Esophagus squamous epithelium (tissue), 5 donors: ENCODE data around the gene KCNE4. TPM values are rescaled to one million over a fixed set of nuclear protein-coding genes. Genes with fewer than 3 reads are reported as not detected.

Experiments used
- DNase-seq: peaks from one replicate; lab custom pipeline; 2025; lab: John Stamatoyannopoulos, UW
- H3K27ac ChIP-seq, 4 donors: fragments of 200-600 bp; sonication (generic); one replicate each; pipeline ENCODE4 v1.5.1; 2016 to 2019; ENCODE audit warnings: mild to moderate bottlenecking in 1 of 4
- H3K27me3 ChIP-seq, 4 donors: fragments of 200-600 bp; sonication (generic); 1 replicate in 3 of 4; 2 replicates in 1 of 4; pipeline versions ENCODE4 v1.5.1 to v1.6.0; 2017 to 2021; ENCODE audit warnings: antibody characterized with exemption in 1 of 4
- H3K36me3 ChIP-seq, 3 donors: fragments of 200-600 bp; sonication (generic); one replicate each; pipeline ENCODE4 v1.5.1; 2016 to 2019
- H3K4me1 ChIP-seq, 3 donors: fragments of 200-600 bp; sonication (generic); one replicate each; pipeline ENCODE4 v1.5.1; 2017 to 2019
- H3K4me3 ChIP-seq, 4 donors: fragments of 200-600 bp; sonication (generic); 1 replicate in 3 of 4; 2 replicates in 1 of 4; pipeline ENCODE4 v1.5.1; 2016 to 2019; ENCODE audit warnings: mild to moderate bottlenecking in 2 of 4, moderate library complexity in 1 of 4
- H3K9me3 ChIP-seq, 3 donors: fragments of 200-600 bp; sonication (generic); one replicate each; pipeline ENCODE4 v1.5.1; 2016 to 2019
- CTCF ChIP-seq, 6 experiments: fragments of 450-650 bp in 4 of 6; fragments of 200-600 bp in 2 of 6; sonication (generic) in 2 of 6; IDR thresholded peaks; one replicate each; pipeline ENCODE4 v1.5.1; 2016 to 2019; ENCODE audit warnings: antibody characterized with exemption in 6 of 6, mild to moderate bottlenecking in 4 of 6, moderate library complexity in 4 of 6
- POLR2A ChIP-seq, 4 donors: fragments of 450-650 bp; IDR thresholded peaks; one replicate each; pipeline ENCODE4 v1.6.1; 2017; ENCODE audit warnings: antibody characterized with exemption in 4 of 4, mild to moderate bottlenecking in 4 of 4, moderate library complexity in 3 of 4
- WGBS, 2 donors: methylation state at CpG; one replicate each; pipeline ENCODE4 v1.1.5; 2018; 5-methylcytosine and 5-hydroxymethylcytosine counted together
- intact Hi-C: fragments of 100-400 bp; cut with DNase I; formaldehyde crosslinking; loops from one replicate; pipeline ENCODE4 v1.15.0; 2022
- total RNA-seq, 4 donors: library from RNA; depleted of rRNA; stranded (reverse); fragments of >200 nt; gene quantifications; one replicate each; pipeline ENCODE4 v1.1.0, GENCODE V29; 2016
- donor health status: DM: yes; HTN: yes; CAD: no.

The KCNE4 gene
- total RNA-seq, 4 donors from 2014 or later, result 0.26 to 0.76 (median 0.35) TPM

DNA sequence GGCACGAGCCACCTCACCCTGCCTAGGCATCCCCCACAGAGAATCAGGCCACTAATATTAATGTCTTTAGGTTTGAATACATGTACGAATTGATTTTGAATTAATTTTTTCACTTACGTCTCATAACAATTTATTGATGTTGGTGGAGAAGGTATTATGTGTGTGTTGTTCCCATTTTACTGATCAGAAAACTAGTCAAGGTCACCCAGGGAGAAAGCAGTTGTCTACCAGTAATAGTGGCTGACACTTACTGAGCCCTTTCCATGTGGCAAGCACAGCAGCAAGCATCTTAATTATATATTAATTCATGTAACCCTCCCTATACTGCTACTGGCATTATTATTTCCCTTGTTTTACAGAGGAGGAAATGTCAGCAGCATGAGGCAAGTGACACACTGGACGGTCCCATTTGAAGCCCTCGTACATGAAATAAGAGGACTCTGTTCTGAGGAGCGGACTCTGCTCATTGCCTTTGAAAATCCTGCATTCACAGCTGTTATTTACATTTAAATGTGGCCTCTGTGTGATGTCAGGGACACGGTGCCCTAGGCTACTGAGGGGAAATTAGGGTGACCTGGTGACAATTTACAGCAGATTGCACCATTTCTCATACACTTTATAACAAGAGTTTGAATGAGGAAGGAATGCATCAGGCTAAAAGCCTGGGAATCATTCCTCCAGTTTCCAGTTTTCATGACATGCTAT, 30.9 kb upstream of the KCNE4 start:
- H3K9me3 ChIP-seq, result no peaks in the 10 kb centered on the region
- H3K4me1 ChIP-seq, result no peaks in the 10 kb centered on the region
- H3K27me3 ChIP-seq, result no peaks in the 10 kb centered on the region
- no peak for TF ChIP-seq CTCF (IDR thresholded peaks at IDR 0.05)
- no peak for TF ChIP-seq POLR2A (IDR thresholded peaks at IDR 0.05)
- H3K4me3 ChIP-seq, result no peak overlapping the region
- no peaks in the 10 kb centered on the region for H3K36me3 ChIP-seq
- intact Hi-C loops, result no loop called here
- 73 to 75% methylated on average over 7 of the region's 7 CpGs for WGBS, 2 donors
- DNase-seq, result no peak
- no peak overlapping the region for H3K27ac ChIP-seq

GRCh38 chr2:223026357-223027110, 25.5 kb upstream of the KCNE4 start:
- no peaks in the 10 kb centered on the region for H3K4me1 ChIP-seq
- no peaks in the 10 kb centered on the region for H3K36me3 ChIP-seq
- intact Hi-C loops, result no loop called here
- H3K9me3 ChIP-seq, result no peaks in the 10 kb centered on the region
- DNase-seq, result no peak
- no peaks in the 10 kb centered on the region for H3K27me3 ChIP-seq
- no peak overlapping the region for H3K27ac ChIP-seq
- TF ChIP-seq POLR2A (IDR thresholded peaks at IDR 0.05) (no peak), CTCF (IDR thresholded peaks at IDR 0.05) (no peak)
- WGBS, 2 donors, result 42 to 45% methylated on average over 5 of the region's 5 CpGs
- no peak overlapping the region for H3K4me3 ChIP-seq

DNA sequence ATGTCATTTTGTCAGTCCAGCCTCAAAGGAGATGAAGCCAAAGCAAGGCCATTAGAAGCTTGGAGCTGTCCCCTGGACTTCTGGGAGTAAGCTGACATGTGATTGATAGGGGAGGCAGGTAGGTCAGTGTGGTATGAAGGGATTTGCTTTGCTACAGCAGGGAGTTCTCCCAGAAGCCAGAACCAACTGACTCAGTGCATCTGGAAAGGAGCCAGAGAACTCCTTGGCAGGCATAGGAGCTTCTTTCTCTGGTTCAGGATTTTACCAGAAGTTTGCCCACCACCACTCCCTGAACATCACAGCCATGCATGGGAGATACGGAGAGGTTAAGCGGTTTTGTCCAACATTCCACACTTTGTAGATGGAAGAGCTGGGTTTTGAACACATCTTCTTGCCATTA, 24.5 kb upstream of the KCNE4 start:
- WGBS, 2 donors, result 87 to 89% methylated on average over 2 of the region's 2 CpGs
- no peak for DNase-seq
- TF ChIP-seq POLR2A (IDR thresholded peaks at IDR 0.05), result no peak

GRCh38 chr2:223029287-223029686, 22.7 kb upstream of the KCNE4 start:
- H3K36me3 ChIP-seq, result no peaks in the 10 kb centered on the region
- no peak overlapping the region for H3K4me3 ChIP-seq
- H3K9me3 ChIP-seq, result peaks cover 0 to 8% (median 0%) of the 10 kb centered on the region in 3 donors
- H3K4me1 ChIP-seq, result no peaks in the 10 kb centered on the region
- no peaks in the 10 kb centered on the region for H3K27me3 ChIP-seq
- no peak for DNase-seq
- no peak for TF ChIP-seq POLR2A (IDR thresholded peaks at IDR 0.05)
- no peak overlapping the region for H3K27ac ChIP-seq
- 30 to 54% methylated on average over 3 of the region's 3 CpGs for WGBS, 2 donors
- intact Hi-C loops, result no loop called here

More for the DNA sequence above, 24.5 kb upstream of the KCNE4 start:
- no peak overlapping the region for H3K27ac ChIP-seq
- intact Hi-C loops, result no loop called here
- no peaks in the 10 kb centered on the region for H3K27me3 ChIP-seq
- no peak overlapping the region for H3K4me3 ChIP-seq
- H3K9me3 ChIP-seq, result peaks cover 0 to 8% (median 0%) of the 10 kb centered on the region in 3 donors
- no peaks in the 10 kb centered on the region for H3K4me1 ChIP-seq
- H3K36me3 ChIP-seq, result no peaks in the 10 kb centered on the region

- WGBS, 2 donors, result 71 to 72% methylated on average over 6 to 8 of the region's 8 CpGs
- Histone ChIP-seq H3K9me3 (peaks cover 0 to 8% (median 0%) of the 10 kb centered on the region in 3 donors), H3K27me3 (no peaks in the 10 kb centered on the region), H3K36me3 (no peaks in the 10 kb centered on the region), H3K4me3 (no peak overlapping the region), H3K4me1 (no peaks in the 10 kb centered on the region), H3K27ac (no peak overlapping the region)
- TF ChIP-seq POLR2A (IDR thresholded peaks at IDR 0.05), result no peak
- TF ChIP-seq CTCF (IDR thresholded peaks at IDR 0.05), result no peak
- intact Hi-C loops, result no loop called here
- DNase-seq, result no peak
Measured at GRCh38 chr2:223032187-223033142, 19.5 kb upstream of the KCNE4 start.
